K562 (cell line): ENCODE data around the gene CAMK2D. TPM values are rescaled to one million over a fixed set of nuclear protein-coding genes. Genes with fewer than 3 reads are reported as not detected.

Experiments used
- ATAC-seq: fragments of 200-7000 bp; cut with Tn5 transposase; 3 replicates; pipeline ENCODE4 v1.9.1; 2020; ENCODE audit warnings: moderate library complexity
- BruUV-seq: library from RNA; stranded (reverse); fragments of 400-500 nt; replicated peaks from 2 replicates; lab custom pipeline; 2021; lab: Mats Ljungman, UMichigan
- CTCF ChIA-PET: fragments of 300-600 bp; formaldehyde crosslinking; extraction: SDS; loops from one replicate; lab custom pipeline; 2021; ENCODE audit warnings: low intra/inter-chr PET ratio; lab: Yijun Ruan, JAX
- POLR2A ChIA-PET: fragments of 300-600, 350-650 bp; sonication (Branson Sonifier 250); formaldehyde crosslinking; extraction: SDS; loops from one replicate; lab custom pipeline; 2021; ENCODE audit warnings: antibody characterized with exemption, inconsistent platforms; lab: Yijun Ruan, JAX
- DNase-seq, 4 experiments: peaks; one replicate each; pipeline versions ENCODE4 v3.0.0 to v3.0.0-alpha.2; 2011 to 2018; ENCODE audit warnings: low spot score in 3 of 4, mixed read lengths in 3 of 4; ENCODE audit errors: extremely low read depth in 1 of 4
- FAIRE-seq: peaks from 2 replicates; lab custom pipeline; 2011; peaks lifted over from hg19 to GRCh38; lab: Jason Lieb, UNC
- H2AFZ ChIP-seq: 2 replicates; pipeline ENCODE4 v1.6.0; 2011; ENCODE audit warnings: low read depth, low read length, control low read depth, inconsistent platforms
- H3K27ac ChIP-seq: fragments of 200-600 bp; 3 replicates; pipeline ENCODE4 v1.8.0; 2011; ENCODE audit warnings: low read depth, mild to moderate bottlenecking, control low read depth, inconsistent platforms, low read length, moderate library complexity, mixed read lengths; ENCODE audit errors: extremely low read depth
- H3K27me3 ChIP-seq, 2 experiments: fragments of 300-600 bp in 1 of 2; 2 replicates in 1 of 2; 3 replicates in 1 of 2; pipeline versions ENCODE4 v1.6.0 to v1.8.0; 2011; ENCODE audit warnings: inconsistent platforms in 2 of 2, low read length in 2 of 2, mild to moderate bottlenecking in 1 of 2, mixed read lengths in 1 of 2, moderate library complexity in 1 of 2; ENCODE audit not compliant: control insufficient read depth in 2 of 2, insufficient read depth in 2 of 2
- H3K36me3 ChIP-seq: fragments of 300-600 bp; 3 replicates; pipeline ENCODE4 v1.8.0; 2011; ENCODE audit warnings: mild to moderate bottlenecking, low read length, inconsistent platforms; ENCODE audit not compliant: control insufficient read depth, insufficient read depth
- H3K4me1 ChIP-seq, 2 experiments: fragments of 200-600 bp in 1 of 2; replicated peaks in 1 of 2; 2 replicates in 1 of 2; 3 replicates in 1 of 2; pipeline versions ENCODE4 v1.5.1 to v1.8.0; 2011; ENCODE audit warnings: inconsistent platforms in 2 of 2, low read length in 2 of 2, mild to moderate bottlenecking in 1 of 2, mixed read lengths in 1 of 2, moderate library complexity in 1 of 2; ENCODE audit not compliant: control insufficient read depth in 2 of 2, insufficient read depth in 2 of 2
- H3K4me2 ChIP-seq: 2 replicates; pipeline ENCODE4 v1.6.1; 2011; ENCODE audit warnings: low read length, control low read depth, inconsistent platforms, mixed read lengths; ENCODE audit not compliant: insufficient read depth
- H3K4me3 ChIP-seq: fragments of 200-600 bp; sonication (generic), shearing (Covaris generic); 2 replicates; pipeline ENCODE4 v1.5.1; 2016; ENCODE audit warnings: control low read depth, inconsistent platforms
- H3K79me2 ChIP-seq: fragments of 200-600 bp; 3 replicates; pipeline ENCODE4 v1.8.0; 2011; ENCODE audit warnings: low read length, inconsistent platforms; ENCODE audit not compliant: control insufficient read depth, insufficient read depth
- H3K9ac ChIP-seq, 2 experiments: 2 replicates each; pipeline versions ENCODE4 v1.6.0 to v1.6.1; 2011; ENCODE audit warnings: low read depth in 2 of 2, low read length in 2 of 2, control low read depth in 1 of 2, inconsistent platforms in 1 of 2, mild to moderate bottlenecking in 1 of 2, mixed read lengths in 1 of 2; ENCODE audit not compliant: insufficient read depth in 1 of 2
- H3K9me1 ChIP-seq: one replicate; pipeline ENCODE4 v1.6.0; 2011; ENCODE audit warnings: inconsistent platforms, mild to moderate bottlenecking, low read length, moderate library complexity; ENCODE audit not compliant: control insufficient read depth, insufficient read depth
- H3K9me3 ChIP-seq: replicated peaks from 2 replicates; pipeline ENCODE4 v1.5.1; 2011; ENCODE audit warnings: low read depth, low read length, inconsistent platforms; ENCODE audit not compliant: control insufficient read depth, insufficient read depth
- H4K20me1 ChIP-seq: replicated peaks from 2 replicates; pipeline ENCODE4 v1.6.1; 2011; ENCODE audit warnings: low read length, inconsistent platforms, mixed read lengths; ENCODE audit not compliant: control insufficient read depth, insufficient read depth
- BRD9 ChIP-seq: fragments of 450-650 bp; IDR thresholded peaks from 2 replicates; pipeline ENCODE4 v1.6.1; 2018; ENCODE audit warnings: low read depth; ENCODE audit not compliant: partially characterized antibody
- CBFB ChIP-seq: sonication (generic); formaldehyde crosslinking; IDR thresholded peaks from 2 replicates; pipeline ENCODE4 v1.4.0; 2020; ENCODE audit warnings: mild to moderate bottlenecking, missing genetic modification reagents
- DACH1 ChIP-seq: fragments of 450-650 bp; IDR thresholded peaks from 2 replicates; pipeline ENCODE4 v1.6.1; 2018; ENCODE audit not compliant: partially characterized antibody
- NR4A1 ChIP-seq, 2 experiments: fragments of 250-450 bp in 1 of 2; fragments of 450-650 bp in 1 of 2; sonication (Bioruptor Pico) in 1 of 2; IDR thresholded peaks; 2 replicates each; pipeline versions ENCODE4 v1.4.0 to v1.6.1; 2016 to 2020; ENCODE audit warnings: mild to moderate bottlenecking in 2 of 2, missing compliant biosample characterization in 1 of 2, missing genetic modification characterization in 1 of 2, moderate library complexity in 1 of 2
- SMARCB1 ChIP-seq: IDR thresholded peaks from 2 replicates; pipeline ENCODE4 v1.6.1; 2011; ENCODE audit warnings: improper control_type of control experiment, low read depth; ENCODE audit not compliant: insufficient read length
- U2AF2 ChIP-seq: fragments of 200-400 bp; formaldehyde crosslinking; optimal IDR thresholded peaks from 2 replicates; pipeline ENCODE3; 2017; ENCODE audit warnings: low read depth, mild to moderate bottlenecking, low read length
- ZNF408 ChIP-seq: fragments of 250-450 bp; sonication (Bioruptor Pico); IDR thresholded peaks from 2 replicates; pipeline ENCODE4 v1.4.0; 2020; ENCODE audit warnings: low read depth, mild to moderate bottlenecking, moderate library complexity
- ZNF41 ChIP-seq: fragments of 250-450 bp; sonication (Bioruptor Pico); conservative IDR thresholded peaks from 2 replicates; pipeline ENCODE4 v1.4.0; 2020; ENCODE audit warnings: mild to moderate bottlenecking
- ZNF586 ChIP-seq: fragments of 450-650 bp; formaldehyde crosslinking; conservative IDR thresholded peaks from 2 replicates; pipeline ENCODE4 v1.4.0; 2020; ENCODE audit warnings: mild to moderate bottlenecking, moderate library complexity
- ZNF79 ChIP-seq: fragments of 250-450 bp; sonication (Bioruptor Pico); IDR thresholded peaks from 2 replicates; pipeline ENCODE4 v1.4.0; 2020; ENCODE audit warnings: low read depth, mild to moderate bottlenecking, moderate library complexity
- WGBS: fragments of 100-300 bp; shearing (Covaris generic); methylation state at CpG from one replicate; pipeline ENCODE4 v1.1.6; 2016; ENCODE audit warnings: low coverage, mixed read lengths; ENCODE audit not compliant: insufficient coverage; ENCODE audit errors: missing lambda C conversion rate; 5-methylcytosine and 5-hydroxymethylcytosine counted together
- in situ Hi-C: fragments of 300-500 bp; cut with MboI; formaldehyde crosslinking; loops from 4 replicates; pipeline ENCODE4 v1.15.0; 2018; ENCODE audit warnings: inconsistent platforms, mixed read lengths
- intact Hi-C: fragments of 100-400 bp; cut with micrococcal nuclease; formaldehyde crosslinking; loops from 2 replicates; pipeline ENCODE4 v1.14.2; 2022
- polyA plus RNA-seq, 8 experiments: library from polyadenylated mRNA; depleted of rRNA in 4 of 8; stranded (reverse) in 5 of 8; unstranded in 3 of 8; fragments of >200 nt; fragmentation: Nextera tagmentation in 2 of 8; fragmentation: Illumina TruSeq in 1 of 8; extraction: Ambion mirVana in 2 of 8; extraction: Trizol in 1 of 8; gene quantifications; 2 replicates each; pipeline versions ENCODE4 v1.2.1 to v1.2.3, GENCODE V29; 2011 to 2014; ENCODE audit warnings: inconsistent platforms in 1 of 8, missing spikeins in 1 of 8
- total RNA-seq, 7 experiments: library from RNA; depleted of rRNA in 6 of 7; stranded (reverse); fragments of >200 nt in 6 of 7; fragmentation: Illumina TruSeq in 2 of 7; extraction: Trizol in 2 of 7; gene quantifications; 2 replicates each; pipeline versions ENCODE4 v1.2.1 to v1.2.3, GENCODE V29; 2011 to 2021; ENCODE audit warnings: low replicate concordance in 1 of 7
- TF ChIP-seq, protein P1 (sequence below): sonication (generic); formaldehyde crosslinking; IDR thresholded peaks from 2 replicates; pipeline ENCODE4 v1.4.0; 2020; ENCODE audit warnings: mild to moderate bottlenecking, missing genetic modification reagents
- TF ChIP-seq, protein P2 (sequence below): sonication (generic); formaldehyde crosslinking; IDR thresholded peaks from 2 replicates; pipeline ENCODE4 v1.8.0; 2022; ENCODE audit warnings: mild to moderate bottlenecking, missing genetic modification reagents
- TF ChIP-seq, protein P3 (sequence below): IDR thresholded peaks from 2 replicates; pipeline ENCODE4 v1.6.1; 2011; ENCODE audit not compliant: insufficient read length; ENCODE audit errors: extremely low read depth
- TF ChIP-seq, protein P4 (sequence below): sonication (generic); formaldehyde crosslinking; IDR thresholded peaks from 2 replicates; pipeline ENCODE4 v1.5.0; 2020; ENCODE audit warnings: missing genetic modification reagents
- TF ChIP-seq, protein P5 (sequence below): fragments of 450-650 bp; formaldehyde crosslinking; IDR thresholded peaks from 2 replicates; pipeline ENCODE4 v1.4.0; 2020; ENCODE audit warnings: mild to moderate bottlenecking, moderate library complexity
- TF ChIP-seq, protein P6 (sequence below): fragments of 450-650 bp; formaldehyde crosslinking; IDR thresholded peaks from 2 replicates; pipeline ENCODE4 v1.4.0; 2020; ENCODE audit warnings: mild to moderate bottlenecking, moderate library complexity

The CAMK2D gene
- total and polyA plus RNA-seq, 9 of the 15 experiments (the other 6 are each of a cell fraction or from before 2014, with no cell fraction given) = 0.01 to 0.33 (median 0.04) TPM; not detected in 2

DNA sequence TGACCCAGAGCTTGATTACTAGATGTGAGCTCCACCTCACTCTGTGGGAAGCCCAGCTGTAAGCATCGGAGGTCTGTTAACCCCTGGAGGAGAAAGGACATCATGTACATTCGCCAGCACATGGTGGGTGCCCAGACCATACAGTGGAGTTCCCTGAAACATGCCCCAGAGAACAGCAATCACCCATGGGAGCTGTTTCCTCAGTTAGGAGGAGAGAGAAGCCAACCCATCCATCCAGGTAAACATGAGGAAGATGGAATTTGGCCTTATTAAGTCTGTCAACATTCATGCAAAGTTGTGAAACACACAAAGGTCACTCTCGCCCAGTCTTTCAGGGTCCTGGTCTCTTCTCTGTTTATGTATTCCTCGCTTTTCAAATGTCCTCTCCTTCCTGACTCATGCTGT is 357.4 kb downstream of the CAMK2D start:
- no peak overlapping the region for H3K9ac ChIP-seq
- no peak overlapping the region for H3K4me2 ChIP-seq
- H3K36me3 ChIP-seq = no peaks in the 10 kb centered on the region
- POLR2A ChIA-PET = no interaction called here
- no peaks in the 10 kb centered on the region for H3K4me1 ChIP-seq
- 0% methylated on average over 4 of the region's 4 CpGs for WGBS
- H3K4me3 ChIP-seq = no peak overlapping the region
- H3K27me3 ChIP-seq = no peaks in the 10 kb centered on the region
- H3K9me3 ChIP-seq = no peaks in the 10 kb centered on the region
- no peak for DNase-seq
- intact Hi-C loops = no loop called here
- H3K27ac ChIP-seq = no peak overlapping the region
- no peaks in the 10 kb centered on the region for H4K20me1 ChIP-seq
- in situ Hi-C loops = loop anchor here (25.0 kb wide), 1 partner anchor 983 kb away; no protein-coding TSS in a partner anchor
- TF ChIP-seq, protein P1, sequence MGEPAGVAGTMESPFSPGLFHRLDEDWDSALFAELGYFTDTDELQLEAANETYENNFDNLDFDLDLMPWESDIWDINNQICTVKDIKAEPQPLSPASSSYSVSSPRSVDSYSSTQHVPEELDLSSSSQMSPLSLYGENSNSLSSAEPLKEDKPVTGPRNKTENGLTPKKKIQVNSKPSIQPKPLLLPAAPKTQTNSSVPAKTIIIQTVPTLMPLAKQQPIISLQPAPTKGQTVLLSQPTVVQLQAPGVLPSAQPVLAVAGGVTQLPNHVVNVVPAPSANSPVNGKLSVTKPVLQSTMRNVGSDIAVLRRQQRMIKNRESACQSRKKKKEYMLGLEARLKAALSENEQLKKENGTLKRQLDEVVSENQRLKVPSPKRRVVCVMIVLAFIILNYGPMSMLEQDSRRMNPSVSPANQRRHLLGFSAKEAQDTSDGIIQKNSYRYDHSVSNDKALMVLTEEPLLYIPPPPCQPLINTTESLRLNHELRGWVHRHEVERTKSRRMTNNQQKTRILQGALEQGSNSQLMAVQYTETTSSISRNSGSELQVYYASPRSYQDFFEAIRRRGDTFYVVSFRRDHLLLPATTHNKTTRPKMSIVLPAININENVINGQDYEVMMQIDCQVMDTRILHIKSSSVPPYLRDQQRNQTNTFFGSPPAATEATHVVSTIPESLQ (CRISPR knock-in tag) = no peak
- no peak for TF ChIP-seq ZNF41
- TF ChIP-seq U2AF2 = no peak
- TF ChIP-seq SMARCB1 = no peak
- TF ChIP-seq CBFB (CRISPR knock-in tag) = no peak
- TF ChIP-seq, protein P2, sequence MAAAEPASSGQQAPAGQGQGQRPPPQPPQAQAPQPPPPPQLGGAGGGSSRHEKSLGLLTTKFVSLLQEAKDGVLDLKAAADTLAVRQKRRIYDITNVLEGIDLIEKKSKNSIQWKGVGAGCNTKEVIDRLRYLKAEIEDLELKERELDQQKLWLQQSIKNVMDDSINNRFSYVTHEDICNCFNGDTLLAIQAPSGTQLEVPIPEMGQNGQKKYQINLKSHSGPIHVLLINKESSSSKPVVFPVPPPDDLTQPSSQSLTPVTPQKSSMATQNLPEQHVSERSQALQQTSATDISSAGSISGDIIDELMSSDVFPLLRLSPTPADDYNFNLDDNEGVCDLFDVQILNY (CRISPR knock-in tag) = no peak
- TF ChIP-seq, protein P3, sequence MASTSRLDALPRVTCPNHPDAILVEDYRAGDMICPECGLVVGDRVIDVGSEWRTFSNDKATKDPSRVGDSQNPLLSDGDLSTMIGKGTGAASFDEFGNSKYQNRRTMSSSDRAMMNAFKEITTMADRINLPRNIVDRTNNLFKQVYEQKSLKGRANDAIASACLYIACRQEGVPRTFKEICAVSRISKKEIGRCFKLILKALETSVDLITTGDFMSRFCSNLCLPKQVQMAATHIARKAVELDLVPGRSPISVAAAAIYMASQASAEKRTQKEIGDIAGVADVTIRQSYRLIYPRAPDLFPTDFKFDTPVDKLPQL = no peak
- TF ChIP-seq, protein P4, sequence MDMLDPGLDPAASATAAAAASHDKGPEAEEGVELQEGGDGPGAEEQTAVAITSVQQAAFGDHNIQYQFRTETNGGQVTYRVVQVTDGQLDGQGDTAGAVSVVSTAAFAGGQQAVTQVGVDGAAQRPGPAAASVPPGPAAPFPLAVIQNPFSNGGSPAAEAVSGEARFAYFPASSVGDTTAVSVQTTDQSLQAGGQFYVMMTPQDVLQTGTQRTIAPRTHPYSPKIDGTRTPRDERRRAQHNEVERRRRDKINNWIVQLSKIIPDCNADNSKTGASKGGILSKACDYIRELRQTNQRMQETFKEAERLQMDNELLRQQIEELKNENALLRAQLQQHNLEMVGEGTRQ = no peak
- TF ChIP-seq DACH1 = no peak
- TF ChIP-seq BRD9 = no peak
- TF ChIP-seq ZNF408 (CRISPR knock-in tag) = no peak
- TF ChIP-seq, protein P5, sequence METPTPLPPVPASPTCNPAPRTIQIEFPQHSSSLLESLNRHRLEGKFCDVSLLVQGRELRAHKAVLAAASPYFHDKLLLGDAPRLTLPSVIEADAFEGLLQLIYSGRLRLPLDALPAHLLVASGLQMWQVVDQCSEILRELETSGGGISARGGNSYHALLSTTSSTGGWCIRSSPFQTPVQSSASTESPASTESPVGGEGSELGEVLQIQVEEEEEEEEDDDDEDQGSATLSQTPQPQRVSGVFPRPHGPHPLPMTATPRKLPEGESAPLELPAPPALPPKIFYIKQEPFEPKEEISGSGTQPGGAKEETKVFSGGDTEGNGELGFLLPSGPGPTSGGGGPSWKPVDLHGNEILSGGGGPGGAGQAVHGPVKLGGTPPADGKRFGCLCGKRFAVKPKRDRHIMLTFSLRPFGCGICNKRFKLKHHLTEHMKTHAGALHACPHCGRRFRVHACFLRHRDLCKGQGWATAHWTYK (CRISPR knock-in tag) = no peak
- TF ChIP-seq NR4A1 (CRISPR knock-in tag; IDR thresholded peaks at IDR 0.05) = no peak
- no peak for TF ChIP-seq NR4A1 (tag; IDR thresholded peaks at IDR 0.05)
- TF ChIP-seq, protein P6, sequence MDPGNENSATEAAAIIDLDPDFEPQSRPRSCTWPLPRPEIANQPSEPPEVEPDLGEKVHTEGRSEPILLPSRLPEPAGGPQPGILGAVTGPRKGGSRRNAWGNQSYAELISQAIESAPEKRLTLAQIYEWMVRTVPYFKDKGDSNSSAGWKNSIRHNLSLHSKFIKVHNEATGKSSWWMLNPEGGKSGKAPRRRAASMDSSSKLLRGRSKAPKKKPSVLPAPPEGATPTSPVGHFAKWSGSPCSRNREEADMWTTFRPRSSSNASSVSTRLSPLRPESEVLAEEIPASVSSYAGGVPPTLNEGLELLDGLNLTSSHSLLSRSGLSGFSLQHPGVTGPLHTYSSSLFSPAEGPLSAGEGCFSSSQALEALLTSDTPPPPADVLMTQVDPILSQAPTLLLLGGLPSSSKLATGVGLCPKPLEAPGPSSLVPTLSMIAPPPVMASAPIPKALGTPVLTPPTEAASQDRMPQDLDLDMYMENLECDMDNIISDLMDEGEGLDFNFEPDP (CRISPR knock-in tag) = no peak
- no peak for TF ChIP-seq ZNF79
- TF ChIP-seq ZNF586 = no peak
- H2AFZ ChIP-seq = no peak overlapping the region
- ATAC-seq = no peak
- CTCF ChIA-PET = no interaction called here
- no peak for FAIRE-seq
- no peaks in the 10 kb centered on the region for H3K9me1 ChIP-seq
- no TSS peak for BruUV-seq
- H3K79me2 ChIP-seq = no peaks in the 10 kb centered on the region
